Urothelium cell line (cell line): ENCODE measurements around the gene NAGLU.

Experiments
- DNase-seq: peaks from one replicate; pipeline ENCODE4 v3.0.0; 2011; ENCODE audit warnings: low spot score, mixed read lengths
- FAIRE-seq: peaks from 2 replicates; lab custom pipeline; 2011; peaks lifted over from hg19 to GRCh38; lab: Jason Lieb, UNC

The NAGLU gene

GRCh38 chr17:42586514-42587230, 50.6 kb downstream of the NAGLU start:
- FAIRE-seq (no peak), DNase-seq (no peak)

DNA sequence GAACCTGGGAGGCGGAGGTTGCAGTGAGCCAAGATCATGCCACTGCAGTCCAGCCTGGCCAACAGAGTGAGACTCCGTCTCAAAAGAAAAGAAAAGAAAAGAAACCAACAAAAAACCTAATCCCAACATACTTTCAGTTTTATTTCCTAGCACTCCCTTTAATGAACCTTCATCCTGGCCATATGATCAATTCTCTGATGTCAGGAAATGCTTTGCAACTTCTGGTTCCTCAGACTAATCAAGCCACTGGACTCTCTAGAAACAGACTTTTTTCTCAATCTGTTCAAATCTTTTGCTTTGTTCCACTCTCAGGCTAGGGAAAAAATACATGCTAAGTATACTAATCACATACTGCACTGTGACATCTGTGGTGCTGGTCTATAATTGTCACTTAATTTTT, 54.8 kb downstream of the NAGLU start:
- no peak for FAIRE-seq
- DNase-seq = no peak

- DNase-seq = no peak
- FAIRE-seq = no peak
Observed at GRCh38 chr17:42591411-42591810, 55.4 kb downstream of the NAGLU start.
